ENCODE measurements around the gene SIT1.

GRCh38 chr9:35628389-35628991 is 22.2 kb downstream of the SIT1 start:
- TF ChIP-seq EZH2 (IDR thresholded peaks at IDR 0.05; ENCODE audit: insufficient read depth, low read length) (no peak), CTCF (IDR thresholded peaks at IDR 0.05; ENCODE audit: insufficient read depth, low read depth, low read length) (no peak)

Data from astrocyte (in vitro differentiated cells and primary cell).